Measurements from ENCODE around the gene LY86.

DNA sequence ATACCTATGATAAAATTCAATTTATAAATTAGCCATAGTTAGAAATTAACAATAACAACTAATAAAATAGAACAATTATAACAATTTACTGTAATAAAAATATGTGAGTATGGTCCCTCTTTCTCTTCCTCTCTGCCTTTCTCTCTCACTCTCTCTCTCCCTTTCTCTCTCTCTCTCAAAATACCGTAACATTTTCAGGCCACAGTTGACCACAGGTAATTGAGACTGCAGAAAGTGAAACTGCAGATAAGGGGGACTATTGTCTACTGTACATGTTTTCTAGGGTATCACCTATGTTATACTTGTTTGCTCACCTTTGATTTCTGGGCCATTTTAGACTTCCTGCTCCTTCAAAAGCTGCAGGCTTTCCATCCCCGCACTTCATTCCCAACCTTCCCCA lies 46.8 kb downstream of the LY86 start:
- TF ChIP-seq, protein P1, sequence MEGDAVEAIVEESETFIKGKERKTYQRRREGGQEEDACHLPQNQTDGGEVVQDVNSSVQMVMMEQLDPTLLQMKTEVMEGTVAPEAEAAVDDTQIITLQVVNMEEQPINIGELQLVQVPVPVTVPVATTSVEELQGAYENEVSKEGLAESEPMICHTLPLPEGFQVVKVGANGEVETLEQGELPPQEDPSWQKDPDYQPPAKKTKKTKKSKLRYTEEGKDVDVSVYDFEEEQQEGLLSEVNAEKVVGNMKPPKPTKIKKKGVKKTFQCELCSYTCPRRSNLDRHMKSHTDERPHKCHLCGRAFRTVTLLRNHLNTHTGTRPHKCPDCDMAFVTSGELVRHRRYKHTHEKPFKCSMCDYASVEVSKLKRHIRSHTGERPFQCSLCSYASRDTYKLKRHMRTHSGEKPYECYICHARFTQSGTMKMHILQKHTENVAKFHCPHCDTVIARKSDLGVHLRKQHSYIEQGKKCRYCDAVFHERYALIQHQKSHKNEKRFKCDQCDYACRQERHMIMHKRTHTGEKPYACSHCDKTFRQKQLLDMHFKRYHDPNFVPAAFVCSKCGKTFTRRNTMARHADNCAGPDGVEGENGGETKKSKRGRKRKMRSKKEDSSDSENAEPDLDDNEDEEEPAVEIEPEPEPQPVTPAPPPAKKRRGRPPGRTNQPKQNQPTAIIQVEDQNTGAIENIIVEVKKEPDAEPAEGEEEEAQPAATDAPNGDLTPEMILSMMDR (IDR thresholded peaks at IDR 0.05; ENCODE audit: insufficient read depth, low read length, poor library complexity, severe bottlenecking) = no peak
- TF ChIP-seq EZH2phosphoT487 (conservative IDR thresholded peaks at IDR 0.05; ENCODE audit: low read length) = no peak

All from SU-DHL-6 (cell line).